Upper lobe of left lung (tissue), 4 donors: ENCODE data around the gene UBE3B.

Source experiments
- POLR2A ChIP-seq, 4 donors: fragments of 450-650 bp; IDR thresholded peaks; one replicate each; pipeline ENCODE4 v1.5.1; 2016 to 2017; ENCODE audit warnings: antibody characterized with exemption in 4 of 4, mild to moderate bottlenecking in 2 of 4
- POLR2AphosphoS5 ChIP-seq, 2 donors: sonication (generic); formaldehyde crosslinking; IDR thresholded peaks; one replicate each; pipeline ENCODE4 v1.5.1; 2017; ENCODE audit warnings: antibody characterized with exemption in 2 of 2

GRCh38 chr12:109502332-109502731 is 24.9 kb downstream of the UBE3B start:
- TF ChIP-seq POLR2AphosphoS5 (IDR thresholded peaks at IDR 0.05): no peak
- TF ChIP-seq POLR2A (IDR thresholded peaks at IDR 0.05): no peak
